PFSK-1 (cell line): ENCODE data around the gene JAM3.

Source experiments
- FOXP2 ChIP-seq: optimal IDR thresholded peaks from 2 replicates; pipeline ENCODE3; 2011; ENCODE audit warnings: borderline replicate concordance, control low read depth, inconsistent platforms; ENCODE audit not compliant: insufficient read depth; ENCODE audit errors: extremely low read length, extremely low read depth
- POLR2AphosphoS5 ChIP-seq: IDR thresholded peaks from 2 replicates; pipeline ENCODE4 v1.6.1; 2012; ENCODE audit warnings: low read depth, mild to moderate bottlenecking, control low read depth, low read length, moderate library complexity
- SIN3A ChIP-seq: IDR thresholded peaks from 2 replicates; pipeline ENCODE4 v1.6.1; 2012; ENCODE audit warnings: mild to moderate bottlenecking, low read length, moderate library complexity, borderline replicate concordance; ENCODE audit not compliant: insufficient read depth
- TAF1 ChIP-seq: IDR thresholded peaks from 2 replicates; pipeline ENCODE4 v1.6.1; 2012; ENCODE audit warnings: low read length, control low read depth, borderline replicate concordance; ENCODE audit not compliant: insufficient read depth
- TF ChIP-seq, protein P1 (sequence below), 2 experiments: IDR thresholded peaks; 2 replicates each; pipeline versions ENCODE4 v1.6.1 to v1.8.0; 2011 to 2012; ENCODE audit warnings: low read depth in 2 of 2, low read length in 2 of 2, control low read depth in 1 of 2, inconsistent platforms in 1 of 2, mild to moderate bottlenecking in 1 of 2, moderate library complexity in 1 of 2; ENCODE audit not compliant: insufficient read depth in 1 of 2

DNA sequence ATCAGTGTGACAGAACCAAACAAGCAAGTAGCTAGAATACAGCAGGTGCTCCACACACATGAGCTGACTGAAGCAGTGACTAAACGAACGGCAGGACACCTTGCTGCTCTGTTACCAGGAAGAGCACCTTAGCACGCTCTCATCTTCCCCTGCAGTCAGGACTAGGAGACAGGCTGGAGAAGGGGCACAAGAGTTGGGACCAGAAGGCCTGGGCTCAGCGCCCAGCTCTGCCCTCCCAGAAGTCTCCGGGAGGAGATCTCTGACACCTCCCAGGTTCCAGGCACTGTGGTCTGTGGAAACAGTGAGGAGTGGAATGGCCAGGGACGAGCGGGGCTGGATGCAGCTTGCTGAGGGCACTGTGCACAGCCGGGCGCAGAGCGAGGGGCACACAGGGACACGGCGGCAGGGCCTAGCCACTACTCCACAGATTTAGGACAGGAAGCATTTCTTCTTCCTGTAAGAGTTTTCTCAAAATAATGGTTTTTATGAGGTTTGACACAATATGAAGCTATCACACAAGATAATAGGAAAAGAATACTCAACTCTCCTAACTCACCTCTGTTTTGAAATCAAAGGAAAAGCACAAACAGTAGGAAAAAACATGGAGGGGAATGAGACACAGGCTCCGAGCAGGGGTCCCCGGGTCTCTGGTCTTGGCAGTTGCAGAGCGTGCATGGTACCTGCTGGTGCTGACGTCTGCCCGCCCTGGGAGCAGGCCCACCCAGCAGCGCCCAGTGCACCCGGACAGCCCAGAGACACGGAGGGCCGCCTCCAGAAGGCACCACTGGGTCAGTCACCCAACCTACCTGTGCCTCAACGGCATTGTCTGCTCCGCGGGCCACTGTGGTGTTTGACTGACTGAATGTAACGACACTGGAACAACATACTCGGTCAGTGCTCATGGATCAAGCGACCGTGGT lies 87.3 kb downstream of the JAM3 start:
- TF ChIP-seq POLR2AphosphoS5 (no peak), SIN3A (no peak), TAF1 (no peak), FOXP2 (no peak)
- TF ChIP-seq, protein P1, sequence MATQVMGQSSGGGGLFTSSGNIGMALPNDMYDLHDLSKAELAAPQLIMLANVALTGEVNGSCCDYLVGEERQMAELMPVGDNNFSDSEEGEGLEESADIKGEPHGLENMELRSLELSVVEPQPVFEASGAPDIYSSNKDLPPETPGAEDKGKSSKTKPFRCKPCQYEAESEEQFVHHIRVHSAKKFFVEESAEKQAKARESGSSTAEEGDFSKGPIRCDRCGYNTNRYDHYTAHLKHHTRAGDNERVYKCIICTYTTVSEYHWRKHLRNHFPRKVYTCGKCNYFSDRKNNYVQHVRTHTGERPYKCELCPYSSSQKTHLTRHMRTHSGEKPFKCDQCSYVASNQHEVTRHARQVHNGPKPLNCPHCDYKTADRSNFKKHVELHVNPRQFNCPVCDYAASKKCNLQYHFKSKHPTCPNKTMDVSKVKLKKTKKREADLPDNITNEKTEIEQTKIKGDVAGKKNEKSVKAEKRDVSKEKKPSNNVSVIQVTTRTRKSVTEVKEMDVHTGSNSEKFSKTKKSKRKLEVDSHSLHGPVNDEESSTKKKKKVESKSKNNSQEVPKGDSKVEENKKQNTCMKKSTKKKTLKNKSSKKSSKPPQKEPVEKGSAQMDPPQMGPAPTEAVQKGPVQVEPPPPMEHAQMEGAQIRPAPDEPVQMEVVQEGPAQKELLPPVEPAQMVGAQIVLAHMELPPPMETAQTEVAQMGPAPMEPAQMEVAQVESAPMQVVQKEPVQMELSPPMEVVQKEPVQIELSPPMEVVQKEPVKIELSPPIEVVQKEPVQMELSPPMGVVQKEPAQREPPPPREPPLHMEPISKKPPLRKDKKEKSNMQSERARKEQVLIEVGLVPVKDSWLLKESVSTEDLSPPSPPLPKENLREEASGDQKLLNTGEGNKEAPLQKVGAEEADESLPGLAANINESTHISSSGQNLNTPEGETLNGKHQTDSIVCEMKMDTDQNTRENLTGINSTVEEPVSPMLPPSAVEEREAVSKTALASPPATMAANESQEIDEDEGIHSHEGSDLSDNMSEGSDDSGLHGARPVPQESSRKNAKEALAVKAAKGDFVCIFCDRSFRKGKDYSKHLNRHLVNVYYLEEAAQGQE (IDR thresholded peaks at IDR 0.05; ENCODE audit: insufficient read depth in 1 of 2, low read depth in 2 of 2, low read length in 2 of 2), result no peak
